ENCODE data around the gene ANKK1.

Gene ANKK1

GRCh38 chr11:113393501-113393985 lies 6.0 kb downstream of the ANKK1 start:
- TF ChIP-seq, protein P1, sequence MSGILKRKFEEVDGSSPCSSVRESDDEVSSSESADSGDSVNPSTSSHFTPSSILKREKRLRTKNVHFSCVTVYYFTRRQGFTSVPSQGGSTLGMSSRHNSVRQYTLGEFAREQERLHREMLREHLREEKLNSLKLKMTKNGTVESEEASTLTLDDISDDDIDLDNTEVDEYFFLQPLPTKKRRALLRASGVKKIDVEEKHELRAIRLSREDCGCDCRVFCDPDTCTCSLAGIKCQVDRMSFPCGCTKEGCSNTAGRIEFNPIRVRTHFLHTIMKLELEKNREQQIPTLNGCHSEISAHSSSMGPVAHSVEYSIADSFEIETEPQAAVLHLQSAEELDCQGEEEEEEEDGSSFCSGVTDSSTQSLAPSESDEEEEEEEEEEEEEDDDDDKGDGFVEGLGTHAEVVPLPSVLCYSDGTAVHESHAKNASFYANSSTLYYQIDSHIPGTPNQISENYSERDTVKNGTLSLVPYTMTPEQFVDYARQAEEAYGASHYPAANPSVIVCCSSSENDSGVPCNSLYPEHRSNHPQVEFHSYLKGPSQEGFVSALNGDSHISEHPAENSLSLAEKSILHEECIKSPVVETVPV (CRISPR knock-in tag; IDR thresholded peaks at IDR 0.05) = no peak
- TF ChIP-seq ZC3H10 (CRISPR knock-in tag; IDR thresholded peaks at IDR 0.05) = no peak
- TF ChIP-seq ZFP3 (CRISPR knock-in tag; IDR thresholded peaks at IDR 0.05) = no peak
- no peak for TF ChIP-seq ESRRG (CRISPR knock-in tag; IDR thresholded peaks at IDR 0.05)
- no peak for TF ChIP-seq ZFP30 (CRISPR knock-in tag; IDR thresholded peaks at IDR 0.05)
- TF ChIP-seq TOX (CRISPR knock-in tag; IDR thresholded peaks at IDR 0.05; ENCODE audit: borderline replicate concordance) = no peak
- TF ChIP-seq ZNF70 (CRISPR knock-in tag; IDR thresholded peaks at IDR 0.05) = no peak
- TF ChIP-seq OSR1 (CRISPR knock-in tag; IDR thresholded peaks at IDR 0.05) = no peak
- no peak for TF ChIP-seq RARB (CRISPR knock-in tag; IDR thresholded peaks at IDR 0.05)
- TF ChIP-seq PPARA (CRISPR knock-in tag; IDR thresholded peaks at IDR 0.05; ENCODE audit: borderline replicate concordance) = no peak
- no peak for TF ChIP-seq ARNTL (CRISPR knock-in tag; IDR thresholded peaks at IDR 0.05; ENCODE audit: borderline replicate concordance, low read depth)
- no peak for TF ChIP-seq ZNF565 (CRISPR knock-in tag; conservative IDR thresholded peaks at IDR 0.05; ENCODE audit: low read depth)
- no peak for TF ChIP-seq BACH2 (CRISPR knock-in tag; IDR thresholded peaks at IDR 0.05; ENCODE audit: borderline replicate concordance)
- no peak for TF ChIP-seq TCF4 (CRISPR knock-in tag; IDR thresholded peaks at IDR 0.05; ENCODE audit: borderline replicate concordance)
- TF ChIP-seq, protein P2, sequence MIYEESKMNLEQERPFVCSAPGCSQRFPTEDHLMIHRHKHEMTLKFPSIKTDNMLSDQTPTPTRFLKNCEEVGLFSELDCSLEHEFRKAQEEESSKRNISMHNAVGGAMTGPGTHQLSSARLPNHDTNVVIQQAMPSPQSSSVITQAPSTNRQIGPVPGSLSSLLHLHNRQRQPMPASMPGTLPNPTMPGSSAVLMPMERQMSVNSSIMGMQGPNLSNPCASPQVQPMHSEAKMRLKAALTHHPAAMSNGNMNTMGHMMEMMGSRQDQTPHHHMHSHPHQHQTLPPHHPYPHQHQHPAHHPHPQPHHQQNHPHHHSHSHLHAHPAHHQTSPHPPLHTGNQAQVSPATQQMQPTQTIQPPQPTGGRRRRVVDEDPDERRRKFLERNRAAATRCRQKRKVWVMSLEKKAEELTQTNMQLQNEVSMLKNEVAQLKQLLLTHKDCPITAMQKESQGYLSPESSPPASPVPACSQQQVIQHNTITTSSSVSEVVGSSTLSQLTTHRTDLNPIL (CRISPR knock-in tag; IDR thresholded peaks at IDR 0.05; ENCODE audit: low read depth) = no peak
- TF ChIP-seq CSDC2 (CRISPR knock-in tag; IDR thresholded peaks at IDR 0.05) = no peak
- no peak for TF ChIP-seq PATZ1 (CRISPR knock-in tag; IDR thresholded peaks at IDR 0.05; ENCODE audit: borderline replicate concordance)
- TF ChIP-seq GLIS3 (CRISPR knock-in tag; IDR thresholded peaks at IDR 0.05) = no peak
- TF ChIP-seq, protein P3, sequence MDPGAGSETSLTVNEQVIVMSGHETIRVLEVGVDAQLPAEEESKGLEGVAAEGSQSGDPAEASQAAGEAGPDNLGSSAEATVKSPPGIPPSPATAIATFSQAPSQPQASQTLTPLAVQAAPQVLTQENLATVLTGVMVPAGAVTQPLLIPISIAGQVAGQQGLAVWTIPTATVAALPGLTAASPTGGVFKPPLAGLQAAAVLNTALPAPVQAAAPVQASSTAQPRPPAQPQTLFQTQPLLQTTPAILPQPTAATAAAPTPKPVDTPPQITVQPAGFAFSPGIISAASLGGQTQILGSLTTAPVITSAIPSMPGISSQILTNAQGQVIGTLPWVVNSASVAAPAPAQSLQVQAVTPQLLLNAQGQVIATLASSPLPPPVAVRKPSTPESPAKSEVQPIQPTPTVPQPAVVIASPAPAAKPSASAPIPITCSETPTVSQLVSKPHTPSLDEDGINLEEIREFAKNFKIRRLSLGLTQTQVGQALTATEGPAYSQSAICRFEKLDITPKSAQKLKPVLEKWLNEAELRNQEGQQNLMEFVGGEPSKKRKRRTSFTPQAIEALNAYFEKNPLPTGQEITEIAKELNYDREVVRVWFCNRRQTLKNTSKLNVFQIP (CRISPR knock-in tag; IDR thresholded peaks at IDR 0.05; ENCODE audit: borderline replicate concordance, low read depth) = no peak
- no peak for ATAC-seq

- TF ChIP-seq ISL1 (CRISPR knock-in tag; IDR thresholded peaks at IDR 0.05) (no peak), TSHZ2 (CRISPR knock-in tag; IDR thresholded peaks at IDR 0.05) (no peak), PATZ1 (CRISPR knock-in tag; IDR thresholded peaks at IDR 0.05; ENCODE audit: borderline replicate concordance) (no peak), ZC3H10 (CRISPR knock-in tag; IDR thresholded peaks at IDR 0.05) (no peak), RARB (CRISPR knock-in tag; IDR thresholded peaks at IDR 0.05) (no peak), CSDC2 (CRISPR knock-in tag; IDR thresholded peaks at IDR 0.05) (no peak), PPARA (CRISPR knock-in tag; IDR thresholded peaks at IDR 0.05; ENCODE audit: borderline replicate concordance) (no peak), SNAI2 (CRISPR knock-in tag; IDR thresholded peaks at IDR 0.05) (no peak), TCF4 (CRISPR knock-in tag; IDR thresholded peaks at IDR 0.05; ENCODE audit: borderline replicate concordance) (no peak), GLIS3 (CRISPR knock-in tag; IDR thresholded peaks at IDR 0.05) (no peak), TOX (CRISPR knock-in tag; IDR thresholded peaks at IDR 0.05; ENCODE audit: borderline replicate concordance) (no peak), OSR1 (CRISPR knock-in tag; IDR thresholded peaks at IDR 0.05) (no peak), ZNF8 (CRISPR knock-in tag; IDR thresholded peaks at IDR 0.05) (no peak)
- TF ChIP-seq, protein P1 (CRISPR knock-in tag; IDR thresholded peaks at IDR 0.05) = no peak
- TF ChIP-seq, protein P3 (CRISPR knock-in tag; IDR thresholded peaks at IDR 0.05; ENCODE audit: borderline replicate concordance, low read depth) = no peak
- TF ChIP-seq, protein P2 (CRISPR knock-in tag; IDR thresholded peaks at IDR 0.05; ENCODE audit: low read depth) = no peak
- no peak for ATAC-seq
These were observed 7.3 kb downstream of the ANKK1 start for GRCh38 chr11:113394919-113395318.
